Panc1 (cell line): ENCODE results near the gene PHF20.

ENCODE experiments used
- CTCF ChIP-seq: fragments of 450-650 bp; IDR thresholded peaks from 2 replicates; pipeline ENCODE4 v1.5.1; 2017; ENCODE audit warnings: mild to moderate bottlenecking
- POLR2AphosphoS5 ChIP-seq: IDR thresholded peaks from 2 replicates; pipeline ENCODE4 v1.6.1; 2012; ENCODE audit warnings: mild to moderate bottlenecking, low read depth, low read length, moderate library complexity
- REST ChIP-seq, 2 experiments: IDR thresholded peaks; 2 replicates each; pipeline ENCODE4 v1.6.1; 2011 to 2012; ENCODE audit warnings: low read depth in 2 of 2, control low read depth in 1 of 2, low read length in 1 of 2, mild to moderate bottlenecking in 1 of 2, moderate library complexity in 1 of 2; ENCODE audit not compliant: insufficient read depth in 1 of 2

GRCh38 chr20:35918021-35918420 is 146.2 kb downstream of the PHF20 start:
- TF ChIP-seq CTCF (no peak), REST (IDR thresholded peaks at IDR 0.05; ENCODE audit: insufficient read depth in 1 of 2, low read depth in 2 of 2, low read length in 1 of 2) (no peak), POLR2AphosphoS5 (no peak)
